Activated CD8-positive, alpha-beta memory T cell treated with anti-CD3 and anti-CD28 coated beads, Interleukin-2, amount 50 U/mL, for 24 hours (primary cell): ENCODE data around the gene IFT81.
"Not testable (repeated sequence)": the region's sequence is repeated elsewhere in the genome, so short reads cannot be mapped to it uniquely, and the experiment has no call there.

Experiments used
- DNase-seq: peaks from one replicate; pipeline ENCODE4 v3.0.0-alpha.2; 2020; ENCODE audit errors: extremely low read depth

The IFT81 gene

DNA sequence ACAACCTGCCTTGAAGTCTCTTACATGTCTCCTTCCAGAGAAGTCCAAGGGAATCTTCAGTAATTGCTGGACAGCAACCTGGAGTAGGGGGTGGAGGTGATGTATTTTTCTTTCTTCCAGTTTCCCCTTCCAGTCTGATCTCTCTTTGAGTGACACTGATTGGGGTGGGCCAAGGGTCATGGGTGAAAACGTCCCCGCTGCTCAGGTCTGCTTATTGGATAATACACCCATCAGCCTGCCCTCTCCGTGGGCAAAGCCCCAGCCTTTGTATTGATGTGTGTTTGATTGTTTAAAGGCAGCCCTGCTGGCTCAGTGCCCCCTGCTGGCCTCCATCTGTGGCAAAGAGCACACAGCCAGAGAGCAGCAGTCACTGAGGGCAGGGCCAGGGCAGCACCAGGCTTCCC is 121.2 kb downstream of the IFT81 start:
- peak; percentile 6 for DNase-seq

DNA sequence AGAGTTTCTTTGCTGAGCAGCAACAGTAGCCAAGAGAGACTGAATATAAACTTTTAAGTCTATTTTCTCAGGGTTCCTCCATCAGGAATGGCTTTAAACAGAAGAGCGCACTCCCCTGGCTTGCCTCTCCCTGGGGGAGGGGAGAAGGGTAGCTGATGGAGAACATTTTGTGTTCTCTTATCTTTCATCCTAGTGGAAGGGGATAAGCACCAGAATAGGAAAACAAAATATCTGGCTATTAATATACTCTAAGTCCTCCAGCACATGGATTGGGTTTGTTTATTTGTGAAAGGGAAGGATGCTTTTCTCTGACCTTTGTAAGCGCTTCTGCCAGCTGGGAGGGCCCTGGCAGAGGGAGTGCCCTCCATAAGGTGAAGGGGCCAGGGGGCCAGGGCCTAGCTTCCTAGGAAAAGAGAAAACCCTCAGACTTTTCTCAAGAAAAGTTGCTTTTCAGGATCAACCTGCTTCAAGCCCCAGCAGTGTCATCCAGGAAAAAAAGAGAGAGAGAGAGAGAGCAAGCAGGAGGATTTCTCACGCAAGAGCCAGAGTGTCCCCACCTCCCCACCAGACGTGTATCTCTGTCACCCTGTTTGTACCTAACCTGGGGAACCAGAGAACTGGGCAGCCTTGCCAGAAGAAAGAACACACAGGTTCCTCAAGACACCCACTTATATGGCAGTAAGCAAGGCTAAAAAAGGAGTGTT is 122.6 kb downstream of the IFT81 start:
- no peak for DNase-seq

DNA sequence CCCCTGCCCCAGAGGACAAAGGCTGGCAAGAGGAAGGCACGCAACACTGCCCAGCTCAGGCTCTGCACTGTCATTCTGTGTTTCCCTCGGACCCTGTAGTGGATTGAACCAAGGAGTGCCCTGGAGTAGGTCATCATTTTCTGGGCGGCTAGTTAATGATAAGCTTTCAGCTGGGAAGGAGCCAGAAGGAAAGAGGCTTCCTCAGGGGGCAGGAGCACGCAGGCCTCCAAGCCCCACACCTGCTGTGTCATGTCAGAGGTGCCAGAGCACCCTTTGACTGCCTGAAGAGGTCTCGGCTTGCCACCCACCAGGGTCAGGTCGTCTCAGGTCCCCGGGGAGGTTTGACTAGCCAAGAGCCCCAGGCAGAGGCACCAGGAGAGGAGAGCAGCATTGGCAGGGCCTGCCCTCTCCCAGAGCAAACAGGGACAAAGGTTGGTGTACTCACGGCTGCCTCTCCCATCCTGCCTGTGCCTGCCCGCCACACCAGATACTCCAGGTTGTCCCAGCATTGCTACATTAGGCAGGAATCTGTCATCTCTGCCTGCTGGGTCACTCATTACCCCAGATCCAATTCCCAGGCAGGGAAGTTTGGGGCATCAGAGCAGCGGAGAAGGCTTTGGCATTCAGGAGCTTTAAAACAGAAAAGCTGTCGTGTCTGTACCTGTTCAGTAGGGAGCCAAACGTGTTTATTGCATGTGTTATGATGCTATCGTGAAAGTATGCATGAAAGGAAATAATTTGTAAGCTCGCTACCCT is 123.4 kb downstream of the IFT81 start:
- no peak for DNase-seq

DNA sequence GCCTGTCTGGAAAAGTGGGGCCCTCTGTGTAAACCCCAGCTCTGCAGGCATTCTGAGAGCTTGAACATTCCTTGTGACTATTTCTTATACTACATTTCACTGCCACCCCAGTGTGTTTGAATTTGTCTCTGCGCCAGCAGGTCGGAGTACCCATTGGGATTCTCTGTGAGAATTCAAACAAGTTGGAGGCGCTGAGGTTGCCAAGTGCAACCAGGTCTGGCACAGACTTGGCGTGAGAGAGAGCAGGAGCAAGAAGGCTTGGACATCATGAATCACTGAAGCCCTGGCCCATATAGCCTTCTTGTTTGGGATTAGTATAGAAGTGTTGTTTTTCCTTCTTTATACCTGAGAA is 123.9 kb downstream of the IFT81 start:
- no peak for DNase-seq

DNA sequence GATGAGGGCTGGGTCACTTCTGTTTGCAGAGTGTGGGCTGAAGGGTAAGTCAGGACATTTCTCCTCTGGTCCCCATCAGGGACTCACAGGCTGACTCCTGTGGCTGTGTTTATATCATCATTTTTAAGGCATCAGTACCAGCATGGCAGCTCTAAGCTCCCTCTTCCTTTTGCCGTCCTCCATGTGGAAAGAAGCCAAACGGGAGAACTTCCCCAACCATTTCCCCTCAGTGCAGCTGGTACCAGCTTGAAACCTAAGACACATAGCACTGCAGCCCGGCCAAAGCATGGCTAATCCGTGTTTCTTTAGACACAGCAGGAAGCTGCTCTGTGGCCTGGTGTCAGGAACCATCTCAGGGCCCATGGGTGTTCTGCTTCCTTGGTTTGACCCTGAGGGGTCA is 124.9 kb downstream of the IFT81 start:
- DNase-seq, result no peak

DNA sequence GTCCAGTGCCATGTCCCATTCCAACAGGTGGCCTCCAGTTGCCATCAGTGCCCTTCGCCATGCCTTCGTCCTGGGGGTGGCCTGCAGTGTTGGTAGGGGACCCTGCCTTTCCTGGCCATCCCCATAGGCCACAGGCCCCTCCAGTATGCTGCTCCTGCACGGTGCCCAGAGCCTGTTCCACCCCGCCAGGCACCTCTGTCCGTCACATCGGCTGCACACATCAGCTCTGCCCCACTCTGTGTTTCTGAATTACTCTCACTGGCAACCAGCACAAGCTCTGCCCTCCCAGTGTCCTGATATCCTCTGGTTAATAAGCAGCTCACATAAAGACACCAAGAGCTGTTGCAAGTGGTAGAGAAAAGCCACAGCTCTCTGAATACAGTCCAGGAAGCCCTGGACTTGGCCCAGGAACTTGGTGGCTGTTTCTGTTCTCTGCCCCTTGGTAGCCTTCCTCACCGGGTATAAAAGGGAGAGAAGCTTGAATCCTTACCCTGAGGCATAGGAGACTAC is 125.6 kb downstream of the IFT81 start:
- DNase-seq, result no peak

DNA sequence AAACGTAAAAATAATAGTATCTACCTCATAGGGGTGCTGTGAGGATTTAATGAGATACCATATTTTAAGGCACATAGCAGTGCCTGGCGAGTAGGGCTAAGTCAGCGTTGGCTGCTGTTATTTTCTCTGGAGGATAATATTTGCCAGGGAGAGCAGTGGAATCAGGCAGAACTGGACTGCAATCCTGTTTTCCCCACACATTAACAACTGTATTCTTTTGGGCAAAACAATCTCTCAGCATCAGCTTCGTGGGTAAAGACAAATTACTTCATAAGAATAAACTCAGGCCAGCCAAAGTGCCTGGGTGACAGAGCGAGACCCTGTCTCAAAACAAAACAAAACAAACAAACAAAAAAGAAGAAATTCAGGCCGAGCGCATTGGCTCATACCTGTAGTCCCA is 127.2 kb downstream of the IFT81 start:
- no peak for DNase-seq

DNA sequence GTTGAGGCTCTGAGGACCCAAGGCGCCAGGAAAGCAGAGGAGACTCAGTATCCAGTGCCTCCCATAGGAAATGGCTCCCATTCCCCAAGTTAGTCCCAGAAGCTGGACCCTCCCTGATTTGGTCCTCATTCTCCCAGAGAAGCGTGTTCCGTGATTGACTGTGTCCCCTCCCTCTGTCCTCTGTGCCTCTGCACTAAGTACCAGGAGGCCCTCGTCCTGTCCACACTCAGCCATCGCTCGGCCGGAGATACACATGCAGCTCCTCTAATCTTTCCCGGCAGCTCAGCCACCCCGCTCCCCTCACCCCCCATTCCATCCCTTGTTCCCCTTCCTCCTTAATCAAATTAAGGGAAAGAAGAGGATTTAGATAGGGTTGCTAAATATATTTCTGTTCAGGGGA is 128.6 kb downstream of the IFT81 start:
- DNase-seq, result no peak

DNA sequence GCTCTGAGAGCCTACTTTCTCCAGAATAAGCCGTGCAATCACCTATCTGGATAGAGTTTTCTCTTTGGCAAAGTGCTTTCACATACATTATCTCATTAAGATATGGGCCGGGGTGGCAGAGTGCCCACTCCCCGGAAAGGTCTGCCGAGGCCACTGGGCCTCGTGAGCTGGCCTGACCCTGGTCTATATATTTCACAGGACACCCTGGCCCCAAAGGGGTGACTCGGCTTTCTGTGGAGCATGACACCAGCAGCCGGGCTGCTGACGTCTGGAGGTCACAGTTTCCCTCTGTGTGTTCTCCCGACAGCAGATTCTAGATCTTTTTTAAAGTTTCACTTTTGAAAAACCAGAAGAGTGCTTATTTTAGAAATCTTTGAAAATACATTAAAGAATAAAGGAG is 129.0 kb downstream of the IFT81 start:
- DNase-seq, result no peak

DNA sequence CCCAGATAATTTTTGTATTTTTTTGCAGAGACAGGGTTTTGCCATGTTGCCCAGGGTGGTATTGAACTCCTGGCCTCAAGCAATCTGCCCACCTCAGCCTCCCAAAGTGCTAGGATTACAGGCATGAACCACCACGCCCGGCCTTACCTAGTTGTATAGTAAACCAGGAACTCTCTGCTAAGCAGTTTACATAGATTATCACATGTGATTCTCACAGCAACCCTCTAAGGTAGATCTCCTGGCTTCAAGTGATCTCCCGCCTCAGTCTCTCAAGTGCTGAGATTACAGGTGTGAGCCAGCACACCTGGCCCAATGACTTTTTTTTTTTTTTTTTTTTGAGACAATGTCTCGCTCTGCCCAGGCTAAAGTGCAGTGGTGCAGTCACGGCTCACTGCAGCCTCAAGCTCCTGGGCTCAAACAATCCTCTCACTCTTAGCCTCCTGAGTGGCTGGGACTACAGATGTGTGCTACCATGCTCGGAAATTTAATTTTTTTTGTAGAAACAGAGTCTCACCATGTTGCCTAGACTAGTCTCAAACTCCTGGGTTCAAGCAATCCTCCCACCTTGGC is 130.9 kb downstream of the IFT81 start:
- DNase-seq, result no peak

DNA sequence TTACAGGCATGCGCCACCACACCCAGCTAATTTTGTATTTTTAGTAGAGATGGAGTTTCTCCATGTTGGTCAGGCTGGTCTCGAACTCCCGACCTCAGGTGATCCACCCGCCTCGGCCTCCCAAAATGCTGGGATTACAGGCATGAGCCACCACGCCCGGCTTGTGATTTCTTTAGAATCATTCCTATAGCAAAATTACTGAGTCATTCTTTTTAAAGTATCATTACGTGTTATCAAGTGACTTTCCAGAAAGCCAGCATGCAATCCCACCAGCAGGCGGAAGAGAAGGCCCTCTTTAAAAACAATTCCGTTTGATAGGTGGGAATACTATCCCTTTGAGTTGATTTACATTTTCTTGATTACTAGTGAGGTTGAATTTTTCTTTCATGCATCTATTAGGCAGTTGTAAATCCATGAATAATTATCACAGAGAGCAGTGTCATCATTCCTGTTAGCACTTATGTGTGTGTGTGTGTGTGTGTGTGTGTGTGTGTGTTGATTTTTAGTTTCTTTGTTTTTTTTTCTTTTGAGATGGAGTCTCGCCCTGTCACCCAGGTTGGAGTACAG is 131.8 kb downstream of the IFT81 start:
- DNase-seq, result not testable (repeated sequence)

DNA sequence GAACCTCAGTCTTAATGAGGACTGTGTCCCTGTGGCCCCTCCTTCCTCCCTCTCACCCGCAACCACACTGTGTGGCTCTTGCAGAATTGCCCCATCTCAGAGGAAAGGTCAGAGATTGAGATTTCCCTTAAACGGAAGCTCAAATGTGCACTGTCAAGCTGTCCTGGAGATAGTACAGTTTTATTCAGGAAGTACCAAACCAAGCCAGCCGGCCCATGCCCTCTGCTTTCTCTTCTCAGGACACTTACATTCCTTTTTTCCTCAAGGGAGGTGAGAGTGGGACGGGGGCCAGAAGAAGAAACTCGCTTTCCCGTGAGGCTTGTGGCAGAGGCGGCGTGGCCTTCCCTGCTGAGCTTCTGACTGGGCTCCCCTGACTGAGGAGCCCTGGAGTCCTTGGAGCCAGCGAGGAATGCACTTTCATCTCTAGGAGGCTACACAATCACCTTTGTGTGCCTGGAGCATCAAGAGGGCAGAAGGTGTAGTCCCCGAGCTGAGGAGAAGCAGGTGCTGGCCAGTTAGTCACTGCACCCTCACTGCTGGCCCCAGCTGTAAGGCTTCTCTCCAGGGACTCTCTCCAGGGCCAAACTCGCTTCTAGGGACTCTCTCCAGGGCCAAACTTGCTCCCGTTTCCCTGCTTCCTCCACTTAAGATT is 132.7 kb downstream of the IFT81 start:
- no peak for DNase-seq

DNA sequence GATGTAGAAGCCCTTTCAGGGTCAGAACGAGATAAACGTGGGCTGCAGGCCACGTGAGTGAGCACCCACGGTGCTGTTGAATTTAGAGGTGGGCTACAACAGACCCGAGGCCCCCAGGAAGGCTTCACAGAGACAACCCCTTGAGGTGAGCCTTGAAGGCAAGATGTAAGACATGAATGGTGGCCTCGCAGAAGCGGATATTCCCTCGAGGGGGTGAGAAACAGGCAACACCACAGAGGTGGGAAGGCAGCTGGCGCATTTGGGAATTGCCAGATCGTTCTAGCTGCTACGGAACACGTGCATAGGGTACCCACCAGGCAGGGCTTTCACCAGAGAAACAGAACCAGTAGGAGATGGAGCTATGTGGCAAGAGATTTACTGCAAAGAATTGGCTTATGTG is 134.3 kb downstream of the IFT81 start:
- no peak for DNase-seq

DNA sequence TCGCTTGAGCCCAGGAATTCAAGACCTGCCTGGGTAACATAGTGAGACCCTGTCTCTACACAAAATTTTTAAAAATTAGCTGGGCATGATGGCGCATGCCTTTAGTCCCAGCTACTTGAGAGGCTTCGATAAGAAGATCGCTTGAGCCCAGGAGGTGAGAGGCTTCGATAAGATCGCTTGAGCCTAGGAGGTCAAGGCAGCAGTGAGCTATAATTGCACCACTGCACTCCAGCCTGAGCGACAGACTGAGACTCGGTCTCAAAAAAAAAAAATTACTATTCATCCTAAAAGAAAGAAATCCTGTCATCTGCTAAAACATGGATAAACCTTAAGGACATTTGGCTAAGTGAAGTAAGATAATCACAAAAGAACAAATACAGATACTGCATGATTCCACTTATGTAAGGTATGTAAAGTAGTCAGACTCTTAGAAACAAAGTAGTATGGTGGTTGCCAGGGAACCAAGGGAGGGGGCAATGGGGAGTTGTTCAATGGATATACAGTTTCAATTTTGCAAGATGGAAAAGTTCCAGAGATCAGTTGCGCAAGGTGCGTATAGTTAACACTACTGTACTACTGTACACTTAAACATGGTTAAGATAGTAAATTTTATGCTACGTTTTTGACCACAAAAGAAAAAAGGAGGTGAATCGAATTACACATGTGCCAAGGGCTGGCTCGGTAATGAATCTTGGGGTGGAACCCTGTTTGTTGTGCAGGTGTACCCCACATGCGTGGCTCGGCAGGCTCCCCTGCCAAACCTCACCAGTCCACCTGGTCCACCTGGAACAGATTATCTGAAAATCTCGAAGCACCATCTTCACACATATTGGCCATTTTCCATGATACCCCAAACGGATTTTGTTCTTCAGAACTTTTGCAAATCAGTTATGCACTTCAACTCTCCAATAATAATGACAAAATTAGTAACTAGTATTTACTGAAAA is 138.6 kb downstream of the IFT81 start:
- no peak for DNase-seq

DNA sequence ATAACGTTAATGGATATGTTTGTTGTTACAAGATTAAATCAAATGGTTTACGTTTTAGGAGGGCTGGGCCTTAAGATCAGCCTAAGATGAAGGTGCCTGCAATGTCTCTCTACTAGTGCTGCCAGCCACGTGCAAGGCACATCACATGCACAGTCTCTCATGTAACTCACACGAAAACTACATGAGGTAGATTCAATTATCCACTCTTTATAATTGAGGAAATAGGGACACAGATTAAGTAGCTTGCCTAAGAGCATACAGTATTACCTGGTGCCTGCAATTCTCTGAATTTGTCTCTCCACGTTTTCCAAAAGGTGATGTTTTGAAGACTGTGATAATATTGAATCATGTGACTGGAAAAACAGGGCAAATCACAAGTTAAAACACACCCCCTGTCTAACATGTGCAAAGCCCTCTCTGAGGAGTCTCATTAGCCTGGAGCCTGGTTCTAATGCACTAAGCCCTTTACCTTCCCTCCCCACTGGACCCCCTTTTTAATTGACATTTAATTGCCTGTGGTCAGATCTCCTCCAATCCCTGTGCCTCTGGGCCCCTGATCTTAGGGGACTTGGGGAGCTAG is 142.3 kb downstream of the IFT81 start:
- DNase-seq, result no peak

DNA sequence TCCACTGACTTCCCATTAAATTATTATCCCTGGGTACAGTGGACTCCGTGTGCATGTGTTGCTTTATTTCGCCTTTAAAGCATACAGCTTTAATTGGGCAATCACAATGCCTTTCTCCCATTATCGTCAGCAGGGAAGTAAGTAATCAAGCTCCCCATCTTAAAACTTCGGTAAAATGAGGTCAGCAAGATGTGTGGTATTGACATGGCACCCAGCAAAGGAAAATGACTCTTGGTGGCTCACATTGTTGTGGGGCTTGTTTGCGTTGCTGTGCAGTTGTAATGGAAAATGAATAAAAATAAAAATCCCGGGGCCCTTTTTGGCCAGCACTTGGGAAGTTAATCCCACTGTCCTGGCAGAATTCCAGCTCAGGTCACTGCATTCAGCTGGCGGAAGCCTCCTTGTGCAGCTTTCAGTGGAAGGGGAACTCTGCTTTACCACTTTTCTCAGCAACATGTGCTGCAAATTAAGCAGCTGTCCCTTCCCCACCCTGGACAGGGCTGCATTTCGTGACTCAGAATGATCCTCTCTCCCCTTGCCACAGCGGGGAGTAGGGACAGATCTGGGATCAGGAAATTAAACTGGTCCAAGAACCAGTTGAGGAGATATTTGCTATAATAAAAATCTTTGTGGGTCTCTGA is 142.9 kb downstream of the IFT81 start:
- DNase-seq, result no peak
